Effector memory CD8-positive, alpha-beta T cell (primary cell): ENCODE measurements around the gene CNOT6L.
"Not testable (repeated sequence)": the region's sequence is repeated elsewhere in the genome, so short reads cannot be mapped to it uniquely, and the experiment has no call there.

ENCODE experiments used
- ATAC-seq: fragments of 150-1000 bp; cut with Tn5 transposase; replicated peaks from 2 replicates; pipeline ENCODE4 v1.10.0; 2021; ENCODE audit warnings: mild to moderate bottlenecking, moderate library complexity
- DNase-seq, 3 experiments: peaks; one replicate each; pipeline ENCODE4 v3.0.0; 2021
- H3K27ac Mint-ChIP-seq, 2 donors: one replicate each; pipeline ENCODE4 v1.8.0; 2022; ENCODE audit warnings: mild to moderate bottlenecking in 2 of 2, mixed read lengths in 2 of 2, moderate library complexity in 2 of 2
- H3K27me3 Mint-ChIP-seq, 2 donors: one replicate each; pipeline ENCODE4 v1.8.0; 2022; ENCODE audit warnings: mixed read lengths in 2 of 2
- H3K36me3 Mint-ChIP-seq: one replicate; pipeline ENCODE4 v1.8.0; 2022; ENCODE audit warnings: mild to moderate bottlenecking, moderate library complexity, mixed read lengths; ENCODE audit not compliant: insufficient read depth
- H3K4me1 Mint-ChIP-seq, 2 donors: one replicate each; pipeline ENCODE4 v1.8.0; 2022; ENCODE audit warnings: low read depth in 2 of 2, mixed read lengths in 2 of 2
- H3K4me3 Mint-ChIP-seq, 2 donors: one replicate each; pipeline ENCODE4 v1.8.0; 2022; ENCODE audit warnings: mild to moderate bottlenecking in 2 of 2, mixed read lengths in 2 of 2, moderate library complexity in 2 of 2
- H3K9me3 Mint-ChIP-seq, 2 donors: one replicate each; pipeline ENCODE4 v1.8.0; 2022; ENCODE audit warnings: mixed read lengths in 2 of 2

Gene CNOT6L

GRCh38 chr4:77788990-77789389 is 30.2 kb downstream of the CNOT6L start:
- peaks cover 41 to 74% of the 10 kb centered on the region in 2 donors for H3K4me1 Mint-ChIP-seq

GRCh38 chr4:77787969-77788368 is 31.2 kb downstream of the CNOT6L start:
- Mint-ChIP-seq H3K27ac (peak overlapping the region in 1 of 2 donors; percentile 81), H3K27me3 (no peaks in the 10 kb centered on the region), H3K36me3 (peaks cover 54% of the 10 kb centered on the region), H3K4me3 (peak overlapping the region; percentile 21 to 32), H3K4me1 (peaks cover 41 to 76% of the 10 kb centered on the region in 2 donors), H3K9me3 (no peaks in the 10 kb centered on the region)
- DNase-seq (no peak), ATAC-seq (no peak)

More at GRCh38 chr4:77788990-77789389, 30.2 kb downstream of the CNOT6L start:
- peak overlapping the region in 1 of 2 donors; percentile 51 for H3K27ac Mint-ChIP-seq
- no peak for ATAC-seq
- no peaks in the 10 kb centered on the region for H3K27me3 Mint-ChIP-seq
- no peaks in the 10 kb centered on the region for H3K9me3 Mint-ChIP-seq
- peak overlapping the region in 1 of 2 donors; percentile 38 for H3K4me3 Mint-ChIP-seq
- H3K36me3 Mint-ChIP-seq, result peaks cover 60% of the 10 kb centered on the region
- DNase-seq, result no peak

- Mint-ChIP-seq H3K27me3 (no peaks in the 10 kb centered on the region), H3K9me3 (no peaks in the 10 kb centered on the region), H3K4me3 (peak overlapping the region; percentile 15 to 64), H3K4me1 (peaks cover 48 to 80% of the 10 kb centered on the region in 2 donors), H3K36me3 (peaks cover 50% of the 10 kb centered on the region), H3K27ac (peak overlapping the region; percentile 70 to 79)
- DNase-seq (no peak), ATAC-seq (peak; percentile 5)
Measured at GRCh38 chr4:77785669-77786068, 33.5 kb downstream of the CNOT6L start.

GRCh38 chr4:77783895-77784294 is 35.3 kb downstream of the CNOT6L start:
- H3K9me3 Mint-ChIP-seq, result no peaks in the 10 kb centered on the region
- peaks cover 49 to 79% of the 10 kb centered on the region in 2 donors for H3K4me1 Mint-ChIP-seq
- H3K27me3 Mint-ChIP-seq, result no peaks in the 10 kb centered on the region
- DNase-seq (no peak), ATAC-seq (no peak)
- H3K4me3 Mint-ChIP-seq, result peak overlapping the region in 1 of 2 donors; percentile 64
- peak overlapping the region; percentile 18 to 70 for H3K27ac Mint-ChIP-seq
- H3K36me3 Mint-ChIP-seq, result peaks cover 40% of the 10 kb centered on the region

- peaks cover 46 to 76% of the 10 kb centered on the region in 2 donors for H3K4me1 Mint-ChIP-seq
- DNase-seq (no peak), ATAC-seq (peak; percentile 21)
- peak overlapping the region; percentile 3 to 41 for H3K4me3 Mint-ChIP-seq
- peak overlapping the region; percentile 35 to 70 for H3K27ac Mint-ChIP-seq
- no peaks in the 10 kb centered on the region for H3K9me3 Mint-ChIP-seq
- no peaks in the 10 kb centered on the region for H3K27me3 Mint-ChIP-seq
- H3K36me3 Mint-ChIP-seq, result peaks cover 30% of the 10 kb centered on the region
Measured at GRCh38 chr4:77782102-77782835, 36.9 kb downstream of the CNOT6L start.

- Mint-ChIP-seq H3K4me3 (peak overlapping the region; percentile 25 to 54), H3K4me1 (peaks cover 48 to 76% of the 10 kb centered on the region in 2 donors), H3K27ac (peak overlapping the region; percentile 32 to 83), H3K36me3 (peaks cover 27% of the 10 kb centered on the region)
- ATAC-seq, H3K27me3 Mint-ChIP-seq, H3K9me3 Mint-ChIP-seq, DNase-seq: not testable (repeated sequence)
Measured at GRCh38 chr4:77780762-77781161, 38.4 kb downstream of the CNOT6L start.

- DNase-seq (no peak), ATAC-seq (no peak)
- Mint-ChIP-seq H3K36me3 (peaks cover 48% of the 10 kb centered on the region), H3K9me3 (no peaks in the 10 kb centered on the region), H3K27me3 (no peaks in the 10 kb centered on the region), H3K4me1 (peaks cover 32 to 67% of the 10 kb centered on the region in 2 donors), H3K4me3 (peak overlapping the region in 1 of 2 donors; percentile 37), H3K27ac (peak overlapping the region; percentile 28 to 62)
Measured at GRCh38 chr4:77777135-77777807, 41.9 kb downstream of the CNOT6L start.

GRCh38 chr4:77776182-77777134 is 42.7 kb downstream of the CNOT6L start:
- peaks cover 52% of the 10 kb centered on the region for H3K36me3 Mint-ChIP-seq
- H3K27ac Mint-ChIP-seq, result peak overlapping the region; percentile 32 to 62
- no peaks in the 10 kb centered on the region for H3K27me3 Mint-ChIP-seq
- H3K4me1 Mint-ChIP-seq, result peaks cover 24 to 59% of the 10 kb centered on the region in 2 donors
- ATAC-seq (no peak), DNase-seq (no peak)
- H3K4me3 Mint-ChIP-seq, result peak overlapping the region in 1 of 2 donors; percentile 37
- H3K9me3 Mint-ChIP-seq, result no peaks in the 10 kb centered on the region

GRCh38 chr4:77773101-77773500 is 46.1 kb downstream of the CNOT6L start:
- ATAC-seq (no peak), DNase-seq (no peak)
- no peak overlapping the region for H3K27ac Mint-ChIP-seq
- no peak overlapping the region for H3K4me3 Mint-ChIP-seq
- H3K27me3 Mint-ChIP-seq, result no peaks in the 10 kb centered on the region
- peaks cover 59% of the 10 kb centered on the region for H3K36me3 Mint-ChIP-seq
- H3K4me1 Mint-ChIP-seq, result peaks cover 19 to 60% of the 10 kb centered on the region in 2 donors
- H3K9me3 Mint-ChIP-seq, result no peaks in the 10 kb centered on the region

- H3K36me3 Mint-ChIP-seq, result peaks cover 74% of the 10 kb centered on the region
- DNase-seq, result no peak
- no peak overlapping the region for H3K4me3 Mint-ChIP-seq
- H3K27ac Mint-ChIP-seq, result peak overlapping the region in 1 of 2 donors; percentile 10
- peaks cover 9 to 45% of the 10 kb centered on the region in 2 donors for H3K4me1 Mint-ChIP-seq
- H3K9me3 Mint-ChIP-seq, result no peaks in the 10 kb centered on the region
- no peaks in the 10 kb centered on the region for H3K27me3 Mint-ChIP-seq
- no peak for ATAC-seq
Measured at GRCh38 chr4:77771566-77771965, 47.6 kb downstream of the CNOT6L start.

GRCh38 chr4:77765720-77766119 is 53.4 kb downstream of the CNOT6L start:
- H3K27me3 Mint-ChIP-seq, result no peaks in the 10 kb centered on the region

GRCh38 chr4:77762531-77762930 is 56.6 kb downstream of the CNOT6L start:
- no peak for DNase-seq

More at GRCh38 chr4:77765720-77766119, 53.4 kb downstream of the CNOT6L start:
- DNase-seq (no peak), ATAC-seq (no peak)
- no peaks in the 10 kb centered on the region for H3K9me3 Mint-ChIP-seq
- H3K4me1 Mint-ChIP-seq, result peaks cover 15 to 52% of the 10 kb centered on the region in 2 donors
- peaks cover 40% of the 10 kb centered on the region for H3K36me3 Mint-ChIP-seq
- H3K27ac Mint-ChIP-seq, result peak overlapping the region in 1 of 2 donors; percentile 79
- H3K4me3 Mint-ChIP-seq, result no peak overlapping the region

GRCh38 chr4:77761595-77761994 is 57.6 kb downstream of the CNOT6L start:
- Mint-ChIP-seq H3K27me3 (no peaks in the 10 kb centered on the region), H3K9me3 (no peaks in the 10 kb centered on the region), H3K4me1 (peaks cover 29 to 72% of the 10 kb centered on the region in 2 donors), H3K4me3 (no peak overlapping the region), H3K36me3 (peaks cover 42% of the 10 kb centered on the region), H3K27ac (peak overlapping the region in 1 of 2 donors; percentile 91)
- no peak for DNase-seq
- no peak for ATAC-seq

More at GRCh38 chr4:77762531-77762930, 56.6 kb downstream of the CNOT6L start:
- ATAC-seq, result no peak
- H3K4me1 Mint-ChIP-seq, result peaks cover 29 to 67% of the 10 kb centered on the region in 2 donors
- H3K9me3 Mint-ChIP-seq, result no peaks in the 10 kb centered on the region
- H3K27ac Mint-ChIP-seq, result no peak overlapping the region
- H3K27me3 Mint-ChIP-seq, result no peaks in the 10 kb centered on the region
- peaks cover 47% of the 10 kb centered on the region for H3K36me3 Mint-ChIP-seq
- H3K4me3 Mint-ChIP-seq, result no peak overlapping the region
